ENCODE results near the gene HMX1. TPM values are rescaled to one million over a fixed set of nuclear protein-coding genes. Genes with fewer than 3 reads are reported as not detected.

HMX1 gene
- total RNA-seq, 1 donor from 2014 or later = not detected

DNA sequence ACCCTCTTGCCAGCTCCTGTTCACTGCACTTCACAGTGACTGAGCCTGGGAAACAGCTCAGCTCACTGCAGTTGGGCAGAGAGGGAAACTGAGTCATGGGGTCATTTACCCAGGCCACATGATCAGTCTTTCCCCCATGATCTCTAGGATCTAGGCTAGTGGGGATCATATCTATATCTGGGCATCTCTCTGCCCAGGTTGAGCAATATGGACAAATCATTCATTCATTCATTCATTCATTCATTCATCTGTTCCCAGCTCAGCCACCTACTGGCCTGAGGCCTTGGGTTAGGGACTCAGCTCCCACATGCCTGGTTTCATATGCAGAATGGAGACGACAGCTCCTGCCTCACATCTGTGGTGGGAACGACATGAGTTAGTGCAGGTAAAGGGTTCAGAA, 45.3 kb upstream of the HMX1 start:
- no peak for DNase-seq (ENCODE audit: low read depth)
- no peak overlapping the region for H3K4me3 ChIP-seq (ENCODE audit: low read depth, low read length)
- TF ChIP-seq, protein P1, sequence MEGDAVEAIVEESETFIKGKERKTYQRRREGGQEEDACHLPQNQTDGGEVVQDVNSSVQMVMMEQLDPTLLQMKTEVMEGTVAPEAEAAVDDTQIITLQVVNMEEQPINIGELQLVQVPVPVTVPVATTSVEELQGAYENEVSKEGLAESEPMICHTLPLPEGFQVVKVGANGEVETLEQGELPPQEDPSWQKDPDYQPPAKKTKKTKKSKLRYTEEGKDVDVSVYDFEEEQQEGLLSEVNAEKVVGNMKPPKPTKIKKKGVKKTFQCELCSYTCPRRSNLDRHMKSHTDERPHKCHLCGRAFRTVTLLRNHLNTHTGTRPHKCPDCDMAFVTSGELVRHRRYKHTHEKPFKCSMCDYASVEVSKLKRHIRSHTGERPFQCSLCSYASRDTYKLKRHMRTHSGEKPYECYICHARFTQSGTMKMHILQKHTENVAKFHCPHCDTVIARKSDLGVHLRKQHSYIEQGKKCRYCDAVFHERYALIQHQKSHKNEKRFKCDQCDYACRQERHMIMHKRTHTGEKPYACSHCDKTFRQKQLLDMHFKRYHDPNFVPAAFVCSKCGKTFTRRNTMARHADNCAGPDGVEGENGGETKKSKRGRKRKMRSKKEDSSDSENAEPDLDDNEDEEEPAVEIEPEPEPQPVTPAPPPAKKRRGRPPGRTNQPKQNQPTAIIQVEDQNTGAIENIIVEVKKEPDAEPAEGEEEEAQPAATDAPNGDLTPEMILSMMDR (conservative IDR thresholded peaks at IDR 0.05; ENCODE audit: low read depth, low read length) = no peak

- TF ChIP-seq, protein P1 (conservative IDR thresholded peaks at IDR 0.05; ENCODE audit: low read depth, low read length) = no peak
- no peak for DNase-seq (ENCODE audit: low read depth)
- H3K4me3 ChIP-seq (ENCODE audit: low read depth, low read length) = no peak overlapping the region
These were observed 44.8 kb upstream of the HMX1 start for GRCh38 chr4:8916351-8916885.

DNA sequence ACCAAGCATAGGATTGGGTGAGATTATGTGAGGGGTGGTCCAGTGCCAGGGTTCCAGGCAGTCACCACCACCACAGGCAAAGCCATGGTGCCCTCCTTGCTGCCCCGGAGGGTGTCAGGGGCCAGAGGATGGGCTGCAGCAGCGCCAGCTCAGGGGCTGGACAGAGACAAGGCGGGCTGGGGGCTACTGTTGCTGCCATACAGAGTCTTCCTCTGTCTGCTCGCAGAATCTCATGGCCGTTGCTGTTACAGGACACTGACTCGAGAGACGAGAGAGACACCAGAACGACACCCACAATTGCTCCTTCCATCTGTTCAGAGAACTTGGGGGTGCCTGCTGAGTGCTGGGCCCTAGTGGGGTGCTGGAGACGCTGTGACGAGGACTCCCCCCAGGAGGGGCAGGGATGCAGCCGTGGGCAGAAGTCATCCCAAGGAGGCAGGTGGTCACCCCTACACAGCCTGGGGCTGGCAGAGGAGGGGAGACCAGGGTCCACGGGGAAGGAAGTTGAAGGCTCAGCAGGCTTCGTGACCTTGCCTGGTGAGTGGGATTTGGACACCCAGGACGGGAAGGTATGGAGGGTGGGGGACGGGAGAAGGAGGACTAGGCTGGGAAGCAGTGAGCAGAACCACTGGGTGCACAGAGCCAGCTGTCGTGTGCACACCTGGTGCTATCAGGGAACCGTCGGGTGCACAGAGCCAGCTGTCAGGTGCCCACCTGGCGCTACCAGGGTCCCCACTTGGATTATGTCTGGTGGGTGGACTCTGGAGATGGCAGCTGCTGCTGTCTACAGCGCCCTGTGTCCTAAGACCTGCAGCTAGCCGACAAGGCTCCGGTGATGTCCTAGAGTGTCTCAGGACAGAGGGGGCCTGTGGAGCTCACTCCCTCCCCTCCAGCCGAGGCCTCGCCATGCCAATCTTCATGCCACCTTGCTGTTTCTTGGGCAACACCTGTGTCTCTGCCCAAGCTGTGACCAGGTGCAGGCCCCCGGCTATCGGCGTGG, 43.9 kb upstream of the HMX1 start:
- no peak for DNase-seq (ENCODE audit: low read depth)
- H3K4me3 ChIP-seq (ENCODE audit: low read depth, low read length) = no peak overlapping the region
- TF ChIP-seq, protein P1 (conservative IDR thresholded peaks at IDR 0.05; ENCODE audit: low read depth, low read length) = no peak

DNA sequence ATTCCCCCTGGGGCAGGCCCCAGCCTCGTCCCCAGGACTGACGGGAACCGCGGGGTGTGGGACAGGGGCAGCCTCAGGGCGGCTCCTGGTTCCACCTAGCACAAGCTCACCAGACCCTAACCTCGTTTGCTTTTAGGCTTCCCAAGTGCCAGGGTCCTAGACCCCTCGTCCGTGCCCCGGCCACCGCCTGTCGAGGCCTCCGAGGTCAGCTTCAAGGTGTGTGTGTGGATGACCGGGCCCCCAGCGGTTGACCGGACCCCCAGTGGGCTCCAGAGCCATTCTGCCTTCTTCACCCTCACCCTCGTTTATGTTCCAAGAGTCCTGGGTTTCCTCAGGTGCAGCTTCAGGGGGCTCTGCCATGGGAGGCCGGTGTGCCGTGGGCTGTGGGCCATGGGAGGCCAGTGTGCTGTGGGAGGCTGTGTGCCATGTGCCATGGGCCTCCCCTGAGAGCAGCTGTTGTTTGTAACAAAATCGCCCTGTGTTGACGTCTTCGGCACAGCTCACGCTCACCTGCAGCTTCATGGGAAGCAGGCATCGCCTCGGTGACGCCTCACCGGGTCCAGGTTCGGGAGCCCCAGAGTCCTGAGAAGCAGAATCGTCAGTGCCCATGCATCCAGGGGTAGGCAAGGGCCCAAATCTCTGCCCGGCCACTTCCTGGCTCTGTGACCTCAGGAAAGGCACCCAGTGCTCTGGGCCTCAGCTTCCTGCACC, 43.0 kb upstream of the HMX1 start:
- no peak for DNase-seq (ENCODE audit: low read depth)
- TF ChIP-seq, protein P1 (conservative IDR thresholded peaks at IDR 0.05; ENCODE audit: low read depth, low read length) = no peak
- H3K4me3 ChIP-seq (ENCODE audit: low read depth, low read length) = no peak overlapping the region

DNA sequence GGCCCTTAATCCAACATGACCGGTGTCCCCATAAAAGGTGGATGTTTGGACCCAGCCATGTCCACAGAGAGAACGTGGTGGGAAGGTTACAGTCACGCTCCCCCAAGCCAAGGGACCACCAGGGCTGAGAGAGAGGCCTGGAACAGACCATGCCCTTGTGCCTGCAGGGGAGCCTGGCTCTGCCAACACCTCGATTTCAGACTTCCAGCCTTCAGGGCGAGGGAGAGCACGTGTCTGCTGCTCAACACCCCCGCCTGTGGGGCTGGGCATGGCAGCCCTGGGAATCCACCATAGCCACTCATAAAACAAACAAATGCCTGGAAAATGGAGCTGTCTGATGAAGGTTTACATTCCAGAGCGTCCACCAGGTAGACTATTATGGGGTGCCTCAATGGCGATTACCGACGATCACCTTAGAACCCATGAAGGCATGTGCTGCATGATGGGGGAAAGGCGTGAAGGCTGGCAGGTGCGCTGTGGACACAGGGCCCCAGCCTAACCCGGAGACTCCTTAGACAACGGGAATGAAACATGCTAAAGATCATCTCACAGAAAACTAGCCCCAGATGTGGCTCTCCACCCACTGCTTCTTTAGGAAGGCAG, 42.3 kb upstream of the HMX1 start:
- no peak for DNase-seq (ENCODE audit: low read depth)
- TF ChIP-seq, protein P1 (conservative IDR thresholded peaks at IDR 0.05; ENCODE audit: low read depth, low read length) = no peak
- H3K4me3 ChIP-seq (ENCODE audit: low read depth, low read length) = no peak overlapping the region

DNA sequence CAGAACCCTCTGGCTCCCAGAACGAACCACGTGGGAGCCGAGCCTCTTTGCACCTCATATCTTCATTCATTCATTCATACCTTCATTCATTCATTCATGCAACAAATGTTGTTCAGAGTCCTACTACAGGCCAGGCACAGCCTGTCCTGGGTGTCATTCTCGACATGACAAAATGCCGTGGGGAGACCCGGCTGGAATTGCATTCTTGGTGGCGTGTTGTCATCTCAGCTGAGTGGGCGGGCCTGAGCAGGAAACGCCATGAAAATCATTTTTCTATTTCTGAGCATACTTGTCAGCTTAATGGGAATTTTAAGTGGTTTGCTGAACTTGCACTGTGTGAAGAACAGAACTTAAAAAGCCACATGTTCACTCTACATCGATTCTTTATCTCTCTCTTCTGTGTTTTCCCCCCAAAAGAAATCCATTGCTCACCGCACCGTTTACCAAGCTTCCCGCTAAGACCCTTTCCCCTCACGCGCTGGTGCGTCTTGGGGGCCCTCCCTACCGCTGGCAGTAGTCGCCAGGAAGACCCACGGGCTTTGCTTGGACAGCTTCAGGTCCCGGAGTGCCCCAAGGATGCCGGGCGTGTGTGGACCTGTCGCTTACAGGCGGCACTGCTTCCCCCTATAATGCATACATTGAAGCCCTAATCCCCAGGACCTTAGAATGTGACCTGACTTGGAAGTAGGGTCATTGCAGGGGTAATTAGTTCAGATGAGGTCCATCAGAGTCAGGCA, 41.6 kb upstream of the HMX1 start:
- no peak for DNase-seq (ENCODE audit: low read depth)
- no peak overlapping the region for H3K4me3 ChIP-seq (ENCODE audit: low read depth, low read length)
- TF ChIP-seq, protein P1 (conservative IDR thresholded peaks at IDR 0.05; ENCODE audit: low read depth, low read length) = no peak

Measured in epithelial cell of proximal tubule (primary cell).